GM18526 (cell line): ENCODE data around the gene PCYT2.

Source experiments
- POLR2A ChIP-seq: IDR thresholded peaks from 3 replicates; pipeline ENCODE4 v1.6.1; 2011; ENCODE audit not compliant: insufficient read length; ENCODE audit errors: extremely low read depth

PCYT2 gene

DNA sequence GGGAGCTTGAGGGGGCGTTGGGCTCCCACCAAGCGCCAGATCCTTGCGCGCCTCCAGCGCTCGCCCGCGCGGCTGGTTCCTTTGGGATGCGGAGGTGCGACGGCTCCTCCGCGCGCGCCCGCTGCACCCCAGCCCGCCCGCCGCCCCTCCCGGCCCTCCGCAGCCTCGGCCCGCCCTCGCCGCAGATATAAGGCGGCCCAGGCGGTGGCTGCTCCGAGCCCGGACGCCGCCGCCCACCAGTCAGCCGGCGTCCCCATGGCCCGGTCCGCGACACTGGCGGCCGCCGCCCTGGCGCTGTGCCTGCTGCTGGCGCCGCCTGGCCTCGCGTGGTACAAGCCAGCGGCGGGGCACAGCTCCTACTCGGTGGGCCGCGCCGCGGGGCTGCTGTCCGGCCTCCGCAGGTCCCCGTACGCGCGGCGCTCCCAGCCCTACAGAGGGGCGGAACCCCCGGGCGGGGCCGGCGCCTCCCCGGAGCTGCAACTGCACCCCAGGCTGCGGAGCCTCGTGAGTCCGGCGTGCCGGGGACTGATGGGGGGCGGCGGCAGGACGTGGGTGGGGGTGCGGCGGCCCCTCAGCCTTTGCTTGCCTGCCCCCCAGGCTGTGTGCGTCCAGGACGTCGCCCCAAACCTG, 9.1 kb downstream of the PCYT2 start, which contains the start of gene NPB:
TSS of gene NPB (plus strand) at position 216 of the 630 bp plus-strand sequence. CDS start at position 256, 40 bp downstream.
- no peak for TF ChIP-seq POLR2A

DNA sequence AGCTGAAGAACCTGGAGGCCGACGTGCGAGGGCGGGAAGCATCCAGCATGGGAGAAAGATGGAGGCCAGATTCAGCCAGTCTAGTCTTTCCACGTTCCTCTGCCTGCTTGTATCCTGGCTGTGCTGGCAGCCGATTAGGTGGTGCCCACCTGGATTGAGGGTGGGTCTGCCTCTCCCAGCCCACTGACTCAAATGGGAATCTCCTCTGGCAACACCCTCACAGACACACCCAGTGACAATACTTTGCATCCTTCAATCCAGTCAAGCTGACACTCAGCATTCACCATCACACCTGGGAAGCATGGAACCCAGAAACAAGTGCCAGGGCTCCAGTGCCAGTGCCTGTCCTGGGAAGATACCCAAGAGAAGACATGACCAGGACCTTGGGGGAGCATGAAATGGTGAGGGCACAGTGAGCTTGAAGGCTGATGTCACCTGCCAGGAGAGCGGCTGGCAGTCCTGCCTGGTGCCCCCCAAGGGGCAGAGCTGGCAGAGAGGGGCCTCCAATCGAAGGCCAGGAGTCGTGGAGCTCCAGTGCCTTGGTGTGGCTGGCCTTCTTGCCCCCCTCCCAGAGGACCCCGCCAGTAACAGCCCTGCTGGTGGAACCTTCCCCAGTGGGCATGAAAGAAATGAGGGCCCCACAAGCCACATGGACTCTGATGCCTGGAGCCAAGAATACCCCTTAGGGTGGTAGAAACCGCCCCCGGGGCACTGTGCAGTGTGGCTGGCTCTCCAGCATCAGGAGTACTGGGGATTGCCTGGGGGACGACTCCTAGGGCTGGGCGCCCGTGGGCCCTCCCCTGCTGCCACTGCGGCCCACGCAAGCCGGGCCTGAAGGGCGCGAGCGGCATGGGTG, 9.8 kb downstream of the PCYT2 start:
- TF ChIP-seq POLR2A: no peak

DNA sequence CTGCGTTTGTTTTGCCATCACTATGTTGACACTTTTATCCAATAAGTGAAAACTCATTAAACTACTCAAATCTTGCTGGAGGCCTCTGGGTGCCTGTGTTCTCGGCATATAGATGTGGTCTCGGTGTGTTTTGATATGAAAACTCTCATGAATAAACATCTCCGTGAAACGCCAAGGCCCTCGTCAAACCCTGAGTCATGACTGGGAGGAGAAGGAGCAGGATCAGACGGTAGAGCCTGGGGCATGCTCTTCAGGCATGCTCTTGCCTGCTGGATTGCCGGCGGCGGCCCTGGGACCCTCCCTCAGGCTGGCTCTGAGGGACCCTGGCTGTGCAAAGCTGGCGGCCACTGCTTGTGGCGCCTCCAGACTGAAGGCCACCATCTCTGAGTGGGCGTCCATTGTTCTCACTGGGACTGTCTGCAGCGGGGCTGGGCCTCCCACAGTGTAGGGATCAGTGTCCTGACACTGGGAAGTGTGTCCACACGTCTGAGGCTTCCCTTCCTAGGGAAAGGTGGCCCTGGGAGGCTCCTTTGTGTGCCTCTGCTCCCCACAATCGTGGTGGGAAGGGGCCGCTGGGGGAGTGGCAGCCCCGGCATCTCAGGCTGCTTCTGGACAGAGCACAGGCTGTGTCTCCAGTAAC, 10.9 kb downstream of the PCYT2 start:
- TF ChIP-seq POLR2A: no peak

DNA sequence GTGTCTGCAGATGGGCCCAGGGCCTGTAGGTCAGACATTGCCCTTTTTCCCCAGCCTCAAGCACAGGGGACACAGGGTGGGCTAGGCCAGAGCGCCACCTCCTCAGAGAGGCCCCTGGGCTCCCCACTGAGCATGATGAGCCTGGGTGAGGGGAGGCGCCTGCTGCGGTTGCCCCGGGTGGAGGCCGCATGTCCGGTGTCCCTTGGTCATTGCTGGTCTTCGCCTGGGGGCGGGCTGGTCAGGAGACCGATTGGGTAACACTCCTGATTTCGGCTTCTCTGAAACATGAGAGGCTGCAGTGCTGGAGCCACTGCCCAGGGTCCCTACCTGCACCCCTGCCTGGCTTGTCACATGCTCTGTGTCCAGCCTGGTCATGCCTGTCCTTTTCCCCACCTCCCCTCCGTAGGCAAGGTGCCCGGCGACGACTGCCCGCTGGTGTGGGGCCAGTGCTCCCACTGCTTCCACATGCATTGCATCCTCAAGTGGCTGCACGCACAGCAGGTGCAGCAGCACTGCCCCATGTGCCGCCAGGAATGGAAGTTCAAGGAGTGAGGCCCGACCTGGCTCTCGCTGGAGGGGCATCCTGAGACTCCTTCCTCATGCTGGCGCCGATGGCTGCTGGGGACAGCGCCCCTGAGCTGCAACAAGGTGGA, 11.6 kb downstream of the PCYT2 start:
- TF ChIP-seq POLR2A: no peak

DNA sequence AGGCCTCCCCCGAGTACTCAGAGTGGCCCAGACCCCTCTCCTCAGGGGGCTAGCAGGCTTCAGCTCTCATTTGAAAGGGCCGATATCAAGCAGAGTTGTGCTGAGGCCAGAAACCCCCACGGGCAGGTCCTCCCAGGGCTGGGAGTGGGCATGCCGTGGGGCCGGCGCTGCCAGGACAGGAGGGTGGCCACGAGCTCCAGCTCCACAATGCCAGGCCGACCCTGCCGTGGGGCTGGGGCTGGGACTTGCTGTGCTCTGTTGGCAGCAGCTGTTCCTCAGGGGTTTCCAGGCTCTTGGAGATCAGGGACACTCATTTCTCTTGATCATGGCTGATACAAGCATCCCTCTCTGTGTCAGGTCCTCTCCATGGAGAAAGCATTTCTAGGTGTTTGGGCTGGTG, 12.3 kb downstream of the PCYT2 start:
- TF ChIP-seq POLR2A: no peak

DNA sequence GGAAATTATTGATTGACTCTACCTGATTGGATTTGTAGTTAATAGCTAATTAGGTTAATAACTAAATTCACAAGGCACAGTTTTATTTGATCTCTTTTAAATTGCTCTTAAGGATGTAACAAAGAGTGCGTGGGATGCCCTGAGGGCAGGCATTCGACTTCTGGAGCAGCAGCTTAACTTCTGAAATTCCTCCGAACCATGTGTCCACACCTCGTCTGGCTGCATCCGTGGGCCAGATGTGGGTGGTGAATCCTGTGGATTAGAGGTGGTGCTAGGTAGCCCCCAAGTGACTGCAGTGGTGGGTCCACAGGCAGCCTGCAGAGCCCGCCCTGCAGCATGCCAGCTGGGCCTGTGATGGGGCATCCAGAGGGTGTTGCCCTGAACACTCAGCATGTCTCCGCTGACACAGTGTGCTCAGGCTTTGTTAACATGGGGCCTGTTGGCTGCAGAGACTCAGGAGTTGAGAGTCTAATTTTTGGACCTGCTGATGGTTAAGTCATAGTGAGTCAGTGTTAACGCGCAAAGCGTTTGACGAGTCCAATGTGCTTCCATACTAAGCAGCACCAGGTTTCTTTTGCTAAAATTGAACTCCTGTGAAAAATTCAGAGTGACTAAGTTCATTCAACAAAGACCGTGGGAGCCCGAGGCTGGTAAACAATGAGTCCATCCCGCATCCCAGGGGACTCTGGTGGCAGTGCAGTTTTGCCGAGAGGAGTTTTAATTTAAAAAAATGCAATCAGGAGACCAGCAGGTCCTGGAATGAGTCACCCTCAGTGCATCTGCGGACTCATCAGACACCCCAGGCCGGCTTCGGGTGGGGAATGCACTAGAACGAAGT, 13.0 kb downstream of the PCYT2 start:
- no peak for TF ChIP-seq POLR2A

DNA sequence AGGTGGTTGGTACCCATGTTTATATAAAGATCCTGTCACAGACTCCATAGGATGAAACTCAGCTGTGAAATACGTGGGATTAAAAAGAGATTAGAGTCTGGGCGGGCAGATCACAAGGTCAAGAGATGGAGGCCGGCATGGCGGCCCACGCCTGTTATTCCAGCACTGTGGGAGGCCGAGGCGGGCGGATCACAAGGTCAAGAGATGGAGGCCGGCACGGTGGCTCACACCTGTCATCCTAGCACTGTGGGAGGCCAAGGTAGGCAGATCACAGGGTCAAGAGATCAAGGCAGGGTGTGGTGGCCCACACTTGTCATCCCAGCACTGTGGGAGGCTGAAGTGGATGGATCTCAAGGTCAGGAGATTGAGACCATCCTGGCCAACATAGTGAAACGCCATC, 15.8 kb downstream of the PCYT2 start:
- no peak for TF ChIP-seq POLR2A

DNA sequence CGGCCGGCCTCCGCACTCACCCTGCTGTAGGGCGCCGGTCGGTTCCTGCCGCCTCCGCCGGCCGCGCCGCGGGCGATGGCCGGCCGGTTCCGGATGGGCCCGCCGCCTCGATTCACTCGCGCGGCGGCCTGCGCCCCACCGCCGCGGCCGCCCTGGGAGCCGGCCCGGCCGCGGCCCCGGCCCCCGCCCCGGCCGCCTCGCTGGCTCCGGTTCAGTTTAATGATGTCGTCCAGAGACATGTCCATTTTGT, 20.0 kb downstream of the PCYT2 start:
- no peak for TF ChIP-seq POLR2A

DNA sequence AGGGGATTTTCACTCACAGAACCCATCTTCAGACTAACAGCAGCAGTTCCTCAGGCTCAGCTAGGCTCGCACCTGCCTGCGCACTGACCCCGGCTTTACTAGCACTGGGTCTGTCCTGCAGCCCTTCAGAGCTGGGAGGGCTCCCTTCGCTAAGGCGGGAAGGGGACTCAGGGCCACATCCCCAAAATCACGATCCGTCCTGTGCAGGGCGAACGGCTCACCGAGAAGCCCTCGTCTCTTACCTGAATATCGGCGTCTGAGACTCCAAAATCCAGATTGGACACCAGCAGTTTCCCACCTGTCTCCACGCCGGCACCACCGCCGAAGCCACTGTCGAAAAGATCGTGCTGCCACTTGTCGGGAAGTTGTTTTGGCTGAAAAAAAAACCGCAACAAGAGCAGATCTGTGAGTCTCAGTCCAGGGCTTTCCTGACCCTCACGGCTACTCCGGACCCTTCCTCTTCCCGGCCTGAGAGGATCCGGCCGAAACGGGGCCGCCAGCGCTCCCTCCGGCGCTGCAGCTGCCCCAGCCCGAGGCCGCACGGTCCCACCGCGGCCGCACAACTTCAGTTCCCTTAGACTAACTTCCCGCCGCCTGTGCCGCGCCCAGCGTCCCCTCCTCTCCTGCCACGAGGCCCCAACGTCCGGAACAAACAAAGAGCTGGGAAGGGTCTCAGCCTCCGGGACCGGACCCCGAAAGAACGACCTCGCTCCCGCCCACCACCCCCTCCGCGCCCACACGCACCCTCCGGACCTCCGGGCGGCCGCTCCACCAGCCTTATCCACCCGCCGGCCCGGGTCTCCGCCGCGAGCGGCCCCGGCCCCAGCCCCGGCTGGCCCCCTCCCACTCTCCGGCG, 20.5 kb downstream of the PCYT2 start:
- TF ChIP-seq POLR2A: no peak

DNA sequence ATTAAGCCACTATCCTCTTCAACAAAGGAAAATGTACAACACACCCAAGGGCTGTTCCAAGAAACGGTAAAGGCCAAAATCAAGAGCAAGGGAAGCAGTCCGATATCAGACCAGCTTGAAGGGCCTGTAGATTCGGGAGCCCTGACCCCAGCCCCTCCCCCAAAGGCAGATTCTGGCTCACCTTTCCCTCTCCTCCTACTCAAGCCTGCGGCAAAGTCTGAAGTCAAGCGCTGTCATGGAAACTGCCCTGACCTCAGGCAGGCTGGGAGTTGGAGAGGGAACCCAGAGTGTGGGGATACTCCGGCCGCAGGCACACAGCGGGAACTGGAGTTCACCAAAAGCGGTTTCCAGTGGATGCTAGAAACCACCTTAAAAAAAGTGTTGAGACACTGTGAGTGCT, 21.6 kb downstream of the PCYT2 start:
- TF ChIP-seq POLR2A: no peak

DNA sequence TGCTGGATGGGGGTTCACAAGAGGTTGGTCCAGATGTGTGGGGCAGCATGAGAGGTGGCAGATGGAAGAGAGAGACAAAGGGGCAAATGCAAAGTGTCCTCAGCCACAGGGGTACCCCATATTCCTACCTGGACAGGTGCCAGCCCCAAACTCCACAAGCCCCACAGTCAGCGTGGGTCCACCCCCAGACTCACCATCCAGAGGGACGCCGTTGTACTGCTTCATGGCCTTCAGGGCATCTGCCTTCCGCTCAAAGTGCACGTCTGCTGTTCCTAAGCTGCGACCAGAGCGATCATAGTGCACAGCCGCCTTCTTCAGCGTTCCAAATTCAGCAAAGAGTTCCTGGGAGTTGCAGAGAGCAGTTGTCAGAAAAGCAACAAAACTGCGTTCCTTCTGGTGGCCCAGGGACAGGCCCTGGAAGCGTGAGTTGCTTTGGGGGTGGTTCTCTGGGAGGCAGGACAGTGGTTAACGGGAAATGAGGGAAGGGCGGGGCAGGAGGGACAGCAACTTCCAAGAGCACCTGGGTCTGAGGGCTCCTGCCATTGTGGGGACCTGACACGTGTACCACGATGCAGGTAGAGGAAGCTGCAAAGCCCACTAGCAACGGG, 22.1 kb downstream of the PCYT2 start:
- TF ChIP-seq POLR2A: no peak

DNA sequence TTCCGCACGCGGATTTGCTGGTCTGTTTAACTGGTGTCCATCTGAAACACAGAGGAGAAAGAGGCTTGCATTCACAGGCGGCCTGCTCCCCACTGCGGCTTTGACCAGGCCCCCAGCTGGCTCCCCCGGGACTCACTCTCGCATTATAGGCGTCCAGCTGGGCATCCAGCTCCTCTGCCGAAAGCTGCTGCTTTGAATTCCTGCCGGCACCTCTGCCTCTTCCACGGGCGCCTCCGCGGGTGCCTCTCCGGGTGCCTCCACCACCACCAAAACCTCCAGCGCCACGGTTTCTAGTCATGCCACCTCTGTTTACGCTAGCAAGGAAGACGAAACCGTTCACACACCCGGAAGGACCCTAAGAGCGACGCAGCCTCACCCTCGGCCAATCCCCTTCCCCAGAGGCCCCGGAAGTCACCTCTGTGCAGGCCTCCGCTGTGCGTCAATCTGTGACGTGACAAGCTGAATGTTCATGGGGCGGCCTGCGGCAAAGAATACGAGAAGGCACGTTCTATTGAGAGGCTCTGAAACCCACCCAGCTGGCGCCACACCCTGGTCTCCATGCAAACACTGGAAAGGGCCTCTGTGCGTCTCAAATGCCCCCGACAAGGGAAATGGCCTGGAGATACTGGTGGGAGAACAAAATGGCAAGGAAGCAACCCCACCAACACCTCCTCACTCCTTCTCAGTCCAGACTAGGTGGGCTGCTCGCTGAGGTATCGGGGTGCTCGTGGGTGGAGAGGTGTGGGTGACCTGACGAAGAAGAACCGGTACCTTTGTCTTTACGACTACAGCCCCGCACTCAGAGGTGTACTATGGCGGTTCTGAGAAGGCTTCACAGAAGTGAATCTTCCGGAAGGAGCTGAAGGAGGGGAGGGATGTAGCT, 22.9 kb downstream of the PCYT2 start:
- TF ChIP-seq POLR2A: no peak

DNA sequence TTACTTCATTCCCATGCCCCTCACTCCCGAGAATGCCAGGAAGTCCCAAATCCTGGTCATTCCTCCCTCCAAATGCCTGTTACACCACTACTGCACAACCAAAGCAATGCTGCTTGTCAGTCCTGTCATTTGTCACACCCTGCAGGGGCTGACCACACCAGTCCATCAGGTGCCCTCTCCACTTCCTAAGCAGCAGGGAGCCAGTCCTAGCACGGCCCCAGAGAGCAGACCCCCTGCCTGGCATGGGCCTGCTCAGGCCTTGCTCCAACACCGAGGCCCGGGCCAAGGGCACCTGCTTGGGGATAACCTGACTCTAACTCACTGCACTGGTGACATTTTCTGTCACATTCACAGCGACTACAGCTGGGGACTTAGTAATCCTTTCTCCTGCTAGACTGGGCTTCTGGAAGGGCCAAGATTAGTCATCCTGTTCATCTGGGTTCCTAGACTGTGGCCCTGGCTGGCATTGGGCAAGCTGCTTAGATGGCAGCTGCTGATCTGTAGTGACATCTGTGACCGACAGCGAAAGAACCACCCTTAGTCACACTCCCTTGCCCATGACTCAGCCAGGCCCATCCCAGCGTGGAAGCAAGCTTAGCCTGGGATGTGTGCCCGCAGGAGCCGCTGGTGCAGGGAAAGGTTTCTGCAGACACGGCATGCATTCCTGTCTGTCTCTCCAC, 25.2 kb downstream of the PCYT2 start:
- no peak for TF ChIP-seq POLR2A

DNA sequence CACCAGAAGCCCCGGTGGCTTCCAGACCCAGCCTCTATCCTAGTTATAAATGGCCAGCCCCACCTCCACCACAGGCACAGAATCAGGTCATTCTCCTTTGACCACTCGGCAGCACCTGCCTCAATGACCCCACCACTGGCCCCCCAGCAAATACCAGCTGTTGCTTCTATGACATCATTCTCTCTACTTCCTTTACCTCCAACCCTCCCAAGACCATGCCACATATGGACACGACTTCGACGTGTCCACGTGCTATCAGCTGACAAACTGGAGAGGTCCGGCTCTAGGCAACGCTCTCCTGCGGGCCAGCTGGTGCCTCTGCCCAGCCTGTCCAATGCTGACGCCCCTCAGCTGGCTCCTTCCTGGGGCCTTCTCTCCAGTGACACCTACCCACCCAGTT, 25.7 kb downstream of the PCYT2 start:
- TF ChIP-seq POLR2A: no peak
